AG08396 (cell line): Measurements from ENCODE around the gene CPSF3.

Source experiments
- DNase-seq: peaks from one replicate; pipeline ENCODE4 v3.0.0; 2012; ENCODE audit warnings: low spot score, mixed read lengths

CPSF3 gene

GRCh38 chr2:9419541-9419940 is 3.9 kb upstream of the CPSF3 start:
- no peak for DNase-seq

- no peak for DNase-seq
Observed at GRCh38 chr2:9420495-9420894, 3.0 kb upstream of the CPSF3 start.

- peak; percentile 63 for DNase-seq
Observed at GRCh38 chr2:9422321-9423099, 944 bp upstream of the CPSF3 start.

DNA sequence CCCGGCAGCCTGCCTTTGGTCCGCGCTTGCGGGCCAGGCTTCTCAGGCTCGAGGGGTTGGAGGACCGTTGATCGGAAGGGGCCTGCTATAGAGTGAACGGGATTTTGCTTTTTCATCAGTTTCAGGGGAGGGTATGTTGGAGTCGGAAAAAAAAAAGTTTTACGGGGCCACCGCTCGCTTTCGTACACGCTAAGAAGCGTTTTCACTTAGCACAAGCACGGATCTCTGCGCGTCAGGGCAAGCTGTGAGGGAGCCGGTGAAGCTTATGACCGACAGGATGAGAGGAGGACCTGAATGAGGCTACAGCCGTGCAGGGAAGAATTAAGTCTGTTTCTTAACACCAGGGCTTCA is 443 bp downstream of the CPSF3 start:
- no peak for DNase-seq

DNA sequence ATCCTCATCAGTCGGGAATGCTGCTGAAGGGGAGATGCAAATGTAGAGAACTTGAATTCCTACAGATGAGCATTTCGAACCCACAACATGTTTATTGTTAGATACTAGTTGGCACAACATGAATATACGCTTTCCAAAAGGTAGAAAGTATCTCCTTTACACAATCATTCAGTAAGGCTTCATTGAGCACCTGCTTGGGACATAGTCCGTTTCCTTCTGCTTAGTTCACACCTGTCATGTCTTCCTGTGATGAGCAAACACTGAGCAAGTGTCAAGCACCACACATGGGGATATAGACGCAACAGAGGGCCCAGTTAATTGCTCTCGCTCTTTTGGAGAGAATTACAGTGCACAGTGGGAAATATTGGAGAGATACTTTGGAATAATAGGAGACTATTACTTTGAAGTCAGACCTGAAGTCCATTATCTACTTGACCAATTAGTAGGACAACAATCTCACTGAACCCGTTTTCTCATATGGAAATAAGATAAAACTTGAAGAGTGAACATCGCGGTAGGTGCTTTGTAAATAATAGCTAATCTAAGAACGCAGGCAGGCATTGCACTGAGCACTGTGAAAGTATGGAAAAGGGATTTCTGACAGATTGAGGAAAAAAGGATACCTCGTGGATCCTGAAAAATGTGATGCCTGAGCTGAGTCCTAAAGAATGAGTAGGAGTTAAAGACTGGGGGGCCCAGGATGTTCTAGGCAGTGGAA is 1.2 kb downstream of the CPSF3 start:
- DNase-seq, result no peak

GRCh38 chr2:9428965-9429577 is 5.6 kb downstream of the CPSF3 start:
- DNase-seq, result peak; percentile 18

GRCh38 chr2:9430316-9431293 is 7.2 kb downstream of the CPSF3 start:
- DNase-seq, result no peak

- DNase-seq, result no peak
Observed at GRCh38 chr2:9434489-9434888, 11.0 kb downstream of the CPSF3 start.

GRCh38 chr2:9439536-9439935 is 16.1 kb downstream of the CPSF3 start:
- no peak for DNase-seq

DNA sequence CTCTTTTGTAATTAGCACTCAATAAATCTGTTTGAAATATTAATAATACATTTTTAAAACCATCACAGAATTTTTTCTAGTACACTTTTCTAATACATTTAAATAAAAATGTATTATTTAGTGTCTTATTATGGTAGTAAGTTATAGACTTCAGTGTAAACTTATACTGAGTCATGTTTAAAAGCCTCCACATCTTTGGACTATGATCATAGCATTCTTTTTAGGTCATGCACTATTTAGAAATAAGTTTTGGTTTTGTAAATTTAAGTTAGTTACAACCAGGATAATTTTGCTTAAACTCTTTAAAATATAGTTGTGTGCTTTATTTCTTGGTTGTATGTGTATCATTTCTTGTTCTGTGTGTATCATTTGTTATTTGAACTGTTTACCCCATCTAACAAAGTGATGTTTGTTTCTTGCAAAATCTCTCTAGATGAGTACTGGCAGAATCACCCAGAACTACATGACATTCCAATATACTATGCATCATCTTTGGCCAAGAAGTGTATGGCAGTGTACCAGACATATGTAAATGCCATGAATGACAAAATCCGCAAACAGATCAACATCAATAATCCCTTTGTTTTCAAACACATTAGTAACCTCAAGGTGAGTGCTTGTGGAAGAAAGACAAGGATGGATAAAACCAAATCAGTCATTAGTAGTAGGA is 16.7 kb downstream of the CPSF3 start:
- peak; percentile 26 for DNase-seq

GRCh38 chr2:9441556-9441955 is 18.1 kb downstream of the CPSF3 start:
- no peak for DNase-seq

DNA sequence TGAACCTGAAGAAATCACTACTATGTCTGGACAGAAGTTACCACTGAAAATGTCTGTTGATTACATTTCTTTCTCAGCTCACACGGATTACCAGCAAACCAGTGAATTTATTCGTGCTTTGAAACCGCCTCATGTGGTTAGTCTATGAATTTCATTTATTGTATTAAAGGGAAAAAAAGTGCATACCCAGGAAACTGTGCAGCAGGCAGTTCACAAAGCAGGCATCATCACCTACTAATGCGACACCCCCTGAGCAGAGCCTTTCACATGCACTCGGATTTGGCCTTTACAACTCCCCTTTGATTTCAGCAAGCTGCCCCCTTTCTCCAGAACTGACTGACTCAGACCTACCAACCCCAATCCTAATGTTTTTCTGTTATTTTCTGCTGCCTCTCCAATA is 20.1 kb downstream of the CPSF3 start:
- DNase-seq, result no peak

GRCh38 chr2:9445089-9445488 is 21.6 kb downstream of the CPSF3 start:
- no peak for DNase-seq

- no peak for DNase-seq
Observed at GRCh38 chr2:9451231-9451630, 27.8 kb downstream of the CPSF3 start.

DNA sequence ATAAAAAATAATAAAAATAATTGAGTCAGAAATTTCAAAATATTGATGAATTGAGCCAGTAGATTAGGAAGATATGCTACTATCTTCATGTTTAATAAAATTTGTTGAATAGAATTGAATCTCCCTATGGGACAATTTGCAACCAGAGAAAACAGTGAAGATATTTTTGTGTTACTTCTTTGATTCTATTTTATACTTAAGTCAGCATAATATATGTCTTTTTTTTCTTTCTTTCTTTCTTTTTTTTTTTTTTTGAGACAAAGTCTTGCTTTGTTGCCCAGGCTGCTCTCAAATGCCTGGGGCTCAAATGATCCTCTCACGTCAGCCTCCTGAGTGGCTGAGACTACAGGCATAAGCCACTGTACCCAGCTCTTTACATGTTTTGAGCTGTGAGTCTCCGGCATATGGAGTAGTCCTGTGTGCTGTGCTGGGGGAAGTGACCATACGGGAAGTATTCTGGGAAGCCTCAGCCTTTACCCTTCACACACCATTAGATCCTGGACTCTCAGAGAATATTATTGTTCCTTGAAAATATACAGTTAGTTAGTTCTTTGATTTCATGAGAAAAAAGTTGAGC is 37.1 kb downstream of the CPSF3 start:
- DNase-seq, result no peak

DNA sequence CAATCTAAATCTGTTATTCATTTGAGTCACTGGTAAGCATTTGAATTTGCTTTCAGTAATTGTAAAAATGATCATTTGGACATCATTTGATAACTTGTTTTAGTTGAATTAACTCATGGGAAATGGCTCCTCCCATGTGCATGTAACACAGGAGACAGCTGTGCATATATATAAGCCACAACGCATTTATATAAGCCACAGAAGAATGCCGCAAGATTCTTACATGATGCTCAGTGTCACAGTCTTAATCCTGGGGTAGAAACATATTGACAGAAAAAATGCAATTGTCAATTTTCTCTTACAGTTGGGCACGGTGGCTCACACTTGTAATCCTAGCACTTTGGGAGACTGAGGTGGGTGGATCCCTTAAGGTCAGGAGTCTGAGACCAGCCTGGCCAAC is 37.6 kb downstream of the CPSF3 start:
- DNase-seq, result no peak

GRCh38 chr2:9462313-9462712 is 38.9 kb downstream of the CPSF3 start:
- no peak for DNase-seq

GRCh38 chr2:9462886-9463697 is 39.6 kb downstream of the CPSF3 start:
- no peak for DNase-seq

- DNase-seq, result peak; percentile 34
Observed at GRCh38 chr2:9463698-9464034, 40.2 kb downstream of the CPSF3 start.

GRCh38 chr2:9465170-9465569 is 41.7 kb downstream of the CPSF3 start:
- no peak for DNase-seq
